ENCODE results near the gene NR2F1. TPM values are rescaled to one million over a fixed set of nuclear protein-coding genes. Genes with fewer than 3 reads are reported as not detected.

Gene NR2F1
- total RNA-seq, 1 experiment from 2014 or later: 1.4 TPM

DNA sequence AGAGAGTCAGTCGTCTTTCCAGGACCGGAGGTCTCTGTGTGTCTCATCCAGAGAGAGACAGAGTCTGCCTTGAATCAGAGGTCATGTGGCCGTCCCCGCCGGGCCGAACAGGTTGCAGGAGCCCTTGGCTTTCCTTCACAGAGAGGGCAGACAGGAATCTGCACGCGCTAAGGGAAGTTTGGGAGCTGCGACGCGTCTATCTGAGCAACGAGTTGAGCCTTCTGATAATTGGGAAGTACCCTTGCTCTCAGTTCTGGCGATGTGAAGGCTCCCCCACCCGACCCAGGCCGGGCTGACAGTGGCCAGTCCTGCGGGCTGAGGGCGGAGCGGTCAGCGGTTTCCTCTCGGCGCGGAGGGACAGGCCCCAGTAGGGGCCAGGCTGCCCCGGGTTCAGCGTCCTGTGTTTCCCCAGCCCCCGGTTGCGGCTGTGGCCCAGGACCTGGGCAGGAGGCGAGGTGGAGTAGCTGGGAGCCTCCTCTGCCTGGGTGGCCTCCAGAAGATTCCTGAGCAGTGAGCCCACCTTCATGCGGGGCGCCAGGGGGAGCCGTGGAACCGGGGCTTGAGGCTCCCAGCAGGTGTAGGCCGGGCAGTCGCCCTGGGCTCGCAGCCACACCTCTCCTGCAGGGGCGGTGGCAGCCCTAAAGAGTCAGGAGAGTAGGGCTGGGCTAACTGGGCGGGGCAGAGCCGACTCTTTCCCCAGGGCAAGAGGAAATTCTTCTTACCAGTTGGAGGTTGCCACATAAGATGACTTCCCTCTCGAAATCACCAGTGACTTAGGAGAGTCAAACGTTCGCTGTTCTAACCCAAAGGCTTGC, 13.9 kb downstream of the NR2F1 start:
- POLR2A ChIA-PET: no interaction called here
- CTCF ChIA-PET: interaction anchor here (1.0 to 6.3 kb wide), 3 partner anchors 11 to 670 kb away, joined by 3 to 36 read pairs (median 3); no protein-coding TSS in a partner anchor
- DNase-seq (ENCODE audit: unreplicated experiment): peak; percentile 79
- Mint-ChIP-seq H3K27ac (ENCODE audit: low read depth, unreplicated experiment) (no peak overlapping the region), H3K4me3 (ENCODE audit: unreplicated experiment) (no peak overlapping the region), H3K4me1 (ENCODE audit: insufficient read depth, unreplicated experiment) (no peaks in the 10 kb centered on the region), H3K36me3 (ENCODE audit: insufficient read depth, unreplicated experiment) (no peaks in the 10 kb centered on the region), H3K27me3 (ENCODE audit: insufficient read depth, unreplicated experiment) (no peaks in the 10 kb centered on the region), H3K9me3 (ENCODE audit: unreplicated experiment) (no peaks in the 10 kb centered on the region)
- no peak for TF ChIP-seq CTCF (IDR thresholded peaks at IDR 0.05; ENCODE audit: unreplicated experiment)
- BruUV-seq (replicated peaks): no TSS peak
- intact Hi-C loops (cut with micrococcal nuclease): no loop called here

GRCh38 chr5:93598091-93599000, 15.3 kb downstream of the NR2F1 start:
- CTCF ChIA-PET: interaction anchor here (1.0 to 6.3 kb wide), 5 partner anchors 10 to 672 kb away, joined by 3 to 36 read pairs (median 3); partner anchors contain the start of gene NR2F1-AS1
- no peak for TF ChIP-seq CTCF (IDR thresholded peaks at IDR 0.05; ENCODE audit: unreplicated experiment)

GRCh38 chr5:93599001-93599379, 16.0 kb downstream of the NR2F1 start:
- ChIA-PET CTCF (interaction anchor here (0.7 to 6.3 kb wide), 4 partner anchors 9 to 1958 kb away, joined by 3 to 36 read pairs (median 4); partner anchors contain the start of gene NR2F1-AS1), POLR2A (no interaction called here)
- TF ChIP-seq CTCF (IDR thresholded peaks at IDR 0.05; ENCODE audit: unreplicated experiment): no peak
- H3K4me3 Mint-ChIP-seq (ENCODE audit: unreplicated experiment): no peak overlapping the region
- no peak for DNase-seq (ENCODE audit: unreplicated experiment)
- no peaks in the 10 kb centered on the region for H3K4me1 Mint-ChIP-seq (ENCODE audit: insufficient read depth, unreplicated experiment)
- H3K27me3 Mint-ChIP-seq (ENCODE audit: insufficient read depth, unreplicated experiment): no peaks in the 10 kb centered on the region
- no peaks in the 10 kb centered on the region for H3K36me3 Mint-ChIP-seq (ENCODE audit: insufficient read depth, unreplicated experiment)
- no TSS peak for BruUV-seq (replicated peaks)
- intact Hi-C loops (cut with micrococcal nuclease): no loop called here
- H3K9me3 Mint-ChIP-seq (ENCODE audit: unreplicated experiment): no peaks in the 10 kb centered on the region
- no peak overlapping the region for H3K27ac Mint-ChIP-seq (ENCODE audit: low read depth, unreplicated experiment)

More at GRCh38 chr5:93598091-93599000, 15.3 kb downstream of the NR2F1 start:
- intact Hi-C loops (cut with micrococcal nuclease): no loop called here
- no peaks in the 10 kb centered on the region for H3K36me3 Mint-ChIP-seq (ENCODE audit: insufficient read depth, unreplicated experiment)
- H3K9me3 Mint-ChIP-seq (ENCODE audit: unreplicated experiment): no peaks in the 10 kb centered on the region
- no peak overlapping the region for H3K27ac Mint-ChIP-seq (ENCODE audit: low read depth, unreplicated experiment)
- no peaks in the 10 kb centered on the region for H3K27me3 Mint-ChIP-seq (ENCODE audit: insufficient read depth, unreplicated experiment)
- no peak overlapping the region for H3K4me3 Mint-ChIP-seq (ENCODE audit: unreplicated experiment)
- H3K4me1 Mint-ChIP-seq (ENCODE audit: insufficient read depth, unreplicated experiment): no peaks in the 10 kb centered on the region
- BruUV-seq (replicated peaks): no TSS peak
- POLR2A ChIA-PET: no interaction called here
- DNase-seq (ENCODE audit: unreplicated experiment): no peak
